ENCODE data around the gene NANOS3. TPM values are rescaled to one million over a fixed set of nuclear protein-coding genes. Genes with fewer than 3 reads are reported as not detected.
A peak's percentile ranks its signal among the peaks of the same experiment; 100 is the strongest.

Gene NANOS3
- total and polyA plus RNA-seq, 5 donors from 2014 or later: not detected

DNA sequence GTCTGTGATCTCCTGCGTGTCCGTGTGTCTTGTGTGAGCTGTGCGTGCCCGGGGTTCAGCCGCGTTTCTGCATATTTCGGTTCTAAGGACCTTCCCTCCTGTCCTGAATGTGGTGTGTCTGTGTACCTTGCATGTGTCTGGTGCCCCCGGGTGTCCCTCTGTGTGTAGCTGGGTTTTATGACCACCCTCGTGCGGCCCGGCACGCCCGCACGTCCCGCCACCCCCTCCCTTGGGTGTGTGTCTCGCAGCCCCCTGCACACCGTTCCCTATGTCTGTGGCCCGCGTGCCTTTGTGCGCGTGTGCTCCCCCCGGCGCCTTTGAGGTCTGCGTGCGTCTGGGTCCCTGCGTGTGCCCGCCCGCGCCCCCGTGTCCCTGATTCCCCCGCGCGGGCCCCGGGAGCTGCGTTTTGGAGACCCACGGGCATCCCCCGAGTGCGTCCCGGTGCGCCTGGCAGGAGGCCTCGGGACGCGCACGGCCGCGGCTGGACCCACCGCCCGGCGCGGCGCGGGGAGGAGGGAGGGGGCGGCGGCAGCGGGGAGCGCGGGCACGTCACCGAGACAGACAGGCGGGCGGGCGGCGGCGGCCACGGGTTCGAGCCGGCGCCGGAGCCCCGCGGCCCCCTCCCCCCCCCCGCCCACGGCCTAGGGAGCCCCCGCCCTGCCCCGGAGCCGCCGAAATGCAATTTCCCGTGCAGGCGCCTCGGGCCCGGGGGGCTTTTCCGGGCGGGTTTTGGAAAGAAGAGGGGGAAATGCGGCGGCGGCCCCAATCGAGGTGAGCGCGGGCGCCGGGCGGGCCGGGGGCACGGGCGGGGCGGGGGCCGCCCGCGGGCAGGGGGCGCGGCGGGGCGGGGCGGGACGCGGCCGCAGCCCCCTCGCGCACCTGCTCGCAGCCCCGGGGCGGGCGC, 12.0 kb upstream of the NANOS3 start:
- peaks cover 38% of the 10 kb centered on the region for H3K27me3 Mint-ChIP-seq
- H3K9me3 Mint-ChIP-seq: peaks cover 0 to 1% (median 0%) of the 10 kb centered on the region in 7 donors
- no peak overlapping the region for H3K4me3 ChIP-seq (ENCODE audit: low read depth, low read length)
- no peaks in the 10 kb centered on the region for H3K9me3 ChIP-seq (ENCODE audit: control insufficient read depth in 2 of 2, low read length in 2 of 2)
- peak overlapping the region in 2 of 3 donors; percentile 73 to 95 for H3K27ac Mint-ChIP-seq
- H3K27me3 ChIP-seq (ENCODE audit: control insufficient read depth, insufficient read depth, low read length): peaks cover 18% of the 10 kb centered on the region
- no peaks in the 10 kb centered on the region for H3K36me3 ChIP-seq (ENCODE audit: control insufficient read depth, insufficient read depth, low read length)
- peaks cover 6 to 47% (median 27%) of the 10 kb centered on the region in 4 donors for H3K4me1 Mint-ChIP-seq
- ATAC-seq (ENCODE audit: low read depth in 2 of 2) (no peak), DNase-seq (no peak)
- no peaks in the 10 kb centered on the region for H3K36me3 Mint-ChIP-seq
- no peak overlapping the region for H3K27ac ChIP-seq (ENCODE audit: insufficient read depth, low read length, poor library complexity, severe bottlenecking)
- H3K4me1 ChIP-seq (ENCODE audit: control insufficient read depth, insufficient read depth, low read length, poor library complexity, severe bottlenecking): peaks cover 27% of the 10 kb centered on the region
- peak overlapping the region; percentile 81 to 87 (median 83) for H3K4me3 Mint-ChIP-seq

DNA sequence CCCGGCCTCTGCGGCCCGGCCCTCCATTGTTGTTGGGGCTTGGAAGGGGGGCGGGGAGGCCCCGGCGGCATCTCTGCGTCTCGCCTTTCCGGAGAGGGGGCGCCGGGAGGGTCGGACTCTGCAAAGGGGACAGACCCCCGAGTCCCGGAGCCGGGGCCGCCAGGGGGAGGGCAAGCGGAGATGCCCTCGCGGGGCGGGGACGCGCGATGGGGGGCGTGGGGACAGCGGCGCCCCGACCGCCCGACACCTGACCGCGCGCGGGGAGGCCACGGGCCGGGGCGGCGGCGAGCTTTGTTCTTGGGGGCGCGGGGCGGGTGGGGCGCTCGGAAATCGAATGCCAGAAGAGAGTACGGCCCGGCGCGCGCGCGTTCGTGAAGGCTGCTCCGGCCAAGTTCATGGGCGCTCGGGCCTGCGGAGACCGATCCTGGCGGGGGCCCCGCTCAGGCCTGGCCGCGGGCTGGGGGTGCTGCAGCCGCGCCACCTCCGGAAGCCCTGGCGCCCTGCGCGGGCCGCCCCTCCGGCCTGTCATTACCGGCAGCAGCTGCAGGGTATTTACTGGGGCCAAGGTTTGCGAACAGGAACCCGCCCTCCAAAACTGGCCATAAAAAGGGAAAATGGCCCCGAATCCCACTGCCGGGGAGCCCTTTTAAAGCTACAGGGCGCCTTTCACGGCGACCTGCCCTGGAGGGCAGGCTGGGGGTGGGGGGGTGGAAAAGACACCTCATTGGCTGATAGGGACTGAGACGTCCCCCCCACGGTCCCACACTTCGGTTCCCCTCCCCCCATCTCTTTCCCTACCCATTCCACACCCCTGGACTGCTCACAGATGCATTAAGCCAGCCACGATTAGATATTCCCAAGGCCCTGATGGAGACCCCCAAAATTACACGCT, 11.1 kb upstream of the NANOS3 start:
- Histone ChIP-seq H3K4me3 (ENCODE audit: low read depth, low read length) (peak overlapping the region; percentile 19), H3K27me3 (ENCODE audit: control insufficient read depth, insufficient read depth, low read length) (peaks cover 18% of the 10 kb centered on the region), H3K36me3 (ENCODE audit: control insufficient read depth, insufficient read depth, low read length) (no peaks in the 10 kb centered on the region), H3K9me3 (ENCODE audit: control insufficient read depth in 2 of 2, low read length in 2 of 2) (no peaks in the 10 kb centered on the region), H3K27ac (ENCODE audit: insufficient read depth, low read length, poor library complexity, severe bottlenecking) (no peak overlapping the region), H3K4me1 (ENCODE audit: control insufficient read depth, insufficient read depth, low read length, poor library complexity, severe bottlenecking) (peaks cover 27% of the 10 kb centered on the region)
- DNase-seq: peak in 1 of 3 donors; percentile 14
- Mint-ChIP-seq H3K36me3 (no peaks in the 10 kb centered on the region), H3K27me3 (peaks cover 40% of the 10 kb centered on the region), H3K27ac (peak overlapping the region in 1 of 3 donors; percentile 14), H3K9me3 (peaks cover 0 to 1% (median 0%) of the 10 kb centered on the region in 7 donors), H3K4me3 (peak overlapping the region; percentile 78 to 91 (median 80)), H3K4me1 (peaks cover 6 to 43% (median 25%) of the 10 kb centered on the region in 4 donors)
- ATAC-seq (ENCODE audit: low read depth in 2 of 2): no peak

- H3K27ac ChIP-seq (ENCODE audit: insufficient read depth, low read length, poor library complexity, severe bottlenecking): no peak overlapping the region
- Mint-ChIP-seq H3K27ac (peak overlapping the region in 1 of 3 donors; percentile 14), H3K36me3 (no peaks in the 10 kb centered on the region), H3K4me1 (peaks cover 6 to 35% (median 22%) of the 10 kb centered on the region in 4 donors), H3K4me3 (peak overlapping the region; percentile 78 to 91 (median 80)), H3K9me3 (peaks cover 0 to 1% (median 0%) of the 10 kb centered on the region in 7 donors), H3K27me3 (peaks cover 45% of the 10 kb centered on the region)
- H3K27me3 ChIP-seq (ENCODE audit: control insufficient read depth, insufficient read depth, low read length): peaks cover 18% of the 10 kb centered on the region
- H3K9me3 ChIP-seq (ENCODE audit: control insufficient read depth in 2 of 2, low read length in 2 of 2): no peaks in the 10 kb centered on the region
- ATAC-seq (ENCODE audit: low read depth in 2 of 2) (no peak), DNase-seq (no peak)
- H3K36me3 ChIP-seq (ENCODE audit: control insufficient read depth, insufficient read depth, low read length): no peaks in the 10 kb centered on the region
- H3K4me1 ChIP-seq (ENCODE audit: control insufficient read depth, insufficient read depth, low read length, poor library complexity, severe bottlenecking): peaks cover 23% of the 10 kb centered on the region
- H3K4me3 ChIP-seq (ENCODE audit: low read depth, low read length): peak overlapping the region; percentile 19
These were observed 10.4 kb upstream of the NANOS3 start for GRCh38 chr19:13866463-13867046.

GRCh38 chr19:13868663-13869062, 8.3 kb upstream of the NANOS3 start:
- Mint-ChIP-seq H3K36me3 (no peaks in the 10 kb centered on the region), H3K9me3 (peaks cover 0 to 1% (median 0%) of the 10 kb centered on the region in 7 donors), H3K27me3 (peaks cover 44% of the 10 kb centered on the region), H3K4me1 (peaks cover 6 to 26% (median 17%) of the 10 kb centered on the region in 4 donors), H3K4me3 (no peak overlapping the region), H3K27ac (no peak overlapping the region)
- no peak for DNase-seq
- H3K27ac ChIP-seq (ENCODE audit: insufficient read depth, low read length, poor library complexity, severe bottlenecking): no peak overlapping the region
- peaks cover 18% of the 10 kb centered on the region for H3K27me3 ChIP-seq (ENCODE audit: control insufficient read depth, insufficient read depth, low read length)
- H3K9me3 ChIP-seq (ENCODE audit: control insufficient read depth in 2 of 2, low read length in 2 of 2): no peaks in the 10 kb centered on the region
- H3K4me1 ChIP-seq (ENCODE audit: control insufficient read depth, insufficient read depth, low read length, poor library complexity, severe bottlenecking): peaks cover 27% of the 10 kb centered on the region
- no peak for ATAC-seq (ENCODE audit: low read depth in 2 of 2)
- H3K36me3 ChIP-seq (ENCODE audit: control insufficient read depth, insufficient read depth, low read length): no peaks in the 10 kb centered on the region
- H3K4me3 ChIP-seq (ENCODE audit: low read depth, low read length): no peak overlapping the region

GRCh38 chr19:13869281-13869680, 7.7 kb upstream of the NANOS3 start:
- H3K4me3 ChIP-seq (ENCODE audit: low read depth, low read length): no peak overlapping the region
- no peaks in the 10 kb centered on the region for H3K36me3 ChIP-seq (ENCODE audit: control insufficient read depth, insufficient read depth, low read length)
- H3K36me3 Mint-ChIP-seq: no peaks in the 10 kb centered on the region
- H3K9me3 Mint-ChIP-seq: peaks cover 0 to 1% (median 0%) of the 10 kb centered on the region in 7 donors
- H3K9me3 ChIP-seq (ENCODE audit: control insufficient read depth in 2 of 2, low read length in 2 of 2): no peaks in the 10 kb centered on the region
- peaks cover 22% of the 10 kb centered on the region for H3K4me1 ChIP-seq (ENCODE audit: control insufficient read depth, insufficient read depth, low read length, poor library complexity, severe bottlenecking)
- no peak overlapping the region for H3K27ac Mint-ChIP-seq
- no peak overlapping the region for H3K4me3 Mint-ChIP-seq
- H3K4me1 Mint-ChIP-seq: peaks cover 3 to 21% (median 12%) of the 10 kb centered on the region in 4 donors
- H3K27me3 Mint-ChIP-seq: peaks cover 41% of the 10 kb centered on the region
- DNase-seq (no peak), ATAC-seq (ENCODE audit: low read depth in 2 of 2) (no peak)
- H3K27me3 ChIP-seq (ENCODE audit: control insufficient read depth, insufficient read depth, low read length): peaks cover 14% of the 10 kb centered on the region
- no peak overlapping the region for H3K27ac ChIP-seq (ENCODE audit: insufficient read depth, low read length, poor library complexity, severe bottlenecking)

DNA sequence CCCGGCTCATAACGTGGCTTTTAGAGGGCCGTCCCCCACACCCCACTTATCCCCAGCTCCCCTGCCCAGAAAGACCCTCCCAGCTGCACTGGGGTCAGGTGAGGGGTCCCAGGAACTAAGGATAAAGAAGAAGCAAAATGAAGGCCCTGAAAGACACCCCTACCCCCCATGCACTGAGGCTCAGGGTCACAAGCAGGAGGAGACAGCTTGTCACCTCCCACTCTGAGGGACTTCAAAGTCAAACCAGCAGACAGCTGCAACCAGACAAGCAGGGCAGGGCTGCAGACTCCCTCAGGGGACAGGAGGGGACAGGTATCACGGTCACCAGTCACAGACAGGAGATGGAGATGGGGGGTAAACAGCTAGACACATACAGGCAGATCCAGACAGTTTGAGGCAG, 6.1 kb upstream of the NANOS3 start:
- H3K9me3 ChIP-seq (ENCODE audit: control insufficient read depth in 2 of 2, low read length in 2 of 2): no peaks in the 10 kb centered on the region
- no peak for ATAC-seq (ENCODE audit: low read depth in 2 of 2)
- H3K27ac Mint-ChIP-seq: peak overlapping the region in 1 of 3 donors; percentile 23

DNA sequence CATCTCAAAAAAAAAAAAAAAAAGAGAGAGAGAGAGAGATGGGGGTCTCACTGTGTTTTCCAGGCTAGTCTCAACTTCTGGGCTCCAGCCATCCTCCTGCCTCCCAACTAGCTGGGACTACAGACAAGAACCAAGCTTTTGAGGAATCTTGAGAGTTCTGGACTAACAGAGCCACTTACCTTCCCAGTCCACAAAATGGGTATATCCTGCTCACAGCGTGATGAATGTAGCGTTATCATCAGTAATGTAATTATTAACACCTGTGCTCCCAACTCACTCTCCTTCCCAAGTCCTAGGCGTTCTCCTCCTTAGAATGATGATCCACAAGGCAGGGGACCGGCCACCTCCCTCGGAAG, 4.6 kb upstream of the NANOS3 start:
- ATAC-seq (ENCODE audit: low read depth in 2 of 2) (no peak), DNase-seq (no peak)
- Histone ChIP-seq H3K4me1 (ENCODE audit: control insufficient read depth, insufficient read depth, low read length, poor library complexity, severe bottlenecking) (peaks cover 9% of the 10 kb centered on the region), H3K4me3 (ENCODE audit: low read depth, low read length) (no peak overlapping the region), H3K36me3 (ENCODE audit: control insufficient read depth, insufficient read depth, low read length) (no peaks in the 10 kb centered on the region), H3K27ac (ENCODE audit: insufficient read depth, low read length, poor library complexity, severe bottlenecking) (no peak overlapping the region), H3K27me3 (ENCODE audit: control insufficient read depth, insufficient read depth, low read length) (peaks cover 3% of the 10 kb centered on the region), H3K9me3 (ENCODE audit: control insufficient read depth in 2 of 2, low read length in 2 of 2) (no peaks in the 10 kb centered on the region)
- Mint-ChIP-seq H3K4me1 (peaks cover 0 to 8% (median 4%) of the 10 kb centered on the region in 4 donors), H3K36me3 (no peaks in the 10 kb centered on the region), H3K9me3 (no peaks in the 10 kb centered on the region), H3K27me3 (peaks cover 31% of the 10 kb centered on the region), H3K4me3 (peak overlapping the region in 3 of 4 donors; percentile 61 to 79 (median 79)), H3K27ac (no peak overlapping the region)

More for the DNA sequence above, 6.1 kb upstream of the NANOS3 start:
- Mint-ChIP-seq H3K9me3 (peaks cover 0 to 1% (median 0%) of the 10 kb centered on the region in 7 donors), H3K4me1 (peaks cover 0 to 16% (median 8%) of the 10 kb centered on the region in 4 donors), H3K36me3 (no peaks in the 10 kb centered on the region), H3K27me3 (peaks cover 38% of the 10 kb centered on the region), H3K4me3 (no peak overlapping the region)
- Histone ChIP-seq H3K4me1 (ENCODE audit: control insufficient read depth, insufficient read depth, low read length, poor library complexity, severe bottlenecking) (peaks cover 14% of the 10 kb centered on the region), H3K27me3 (ENCODE audit: control insufficient read depth, insufficient read depth, low read length) (peaks cover 11% of the 10 kb centered on the region), H3K4me3 (ENCODE audit: low read depth, low read length) (no peak overlapping the region), H3K36me3 (ENCODE audit: control insufficient read depth, insufficient read depth, low read length) (no peaks in the 10 kb centered on the region), H3K27ac (ENCODE audit: insufficient read depth, low read length, poor library complexity, severe bottlenecking) (no peak overlapping the region)
- no peak for DNase-seq
